ENCODE results near the gene TERT.
"Not testable (repeated sequence)": the region's sequence is repeated elsewhere in the genome, so short reads cannot be mapped to it uniquely, and the experiment has no call there.

Gene TERT

DNA sequence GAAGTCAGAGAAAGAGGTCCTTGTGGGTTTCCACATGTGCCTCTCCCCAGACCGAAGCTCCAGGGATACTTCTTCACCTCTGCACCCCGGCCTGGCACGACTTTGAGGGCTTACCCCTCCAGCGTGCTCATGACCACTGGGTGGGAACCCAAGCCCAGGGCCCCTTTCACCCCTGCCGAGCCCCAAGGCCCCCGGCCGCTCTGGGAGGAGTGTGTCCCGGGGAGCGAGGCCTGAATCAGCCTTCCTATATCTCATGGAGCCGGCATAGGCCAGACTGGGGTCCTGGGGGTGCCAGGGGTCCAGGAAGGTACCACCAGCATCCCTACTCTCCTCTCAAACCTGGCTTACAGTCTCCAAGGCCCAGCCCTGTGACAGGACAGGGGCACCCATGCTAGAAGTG lies 17.1 kb downstream of the TERT start:
- DNase-seq = no peak

GRCh38 chr5:1277331-1277730 lies 17.5 kb downstream of the TERT start:
- no peak for DNase-seq

- DNase-seq = no peak
These were observed 17.9 kb downstream of the TERT start for GRCh38 chr5:1276930-1277329.

DNA sequence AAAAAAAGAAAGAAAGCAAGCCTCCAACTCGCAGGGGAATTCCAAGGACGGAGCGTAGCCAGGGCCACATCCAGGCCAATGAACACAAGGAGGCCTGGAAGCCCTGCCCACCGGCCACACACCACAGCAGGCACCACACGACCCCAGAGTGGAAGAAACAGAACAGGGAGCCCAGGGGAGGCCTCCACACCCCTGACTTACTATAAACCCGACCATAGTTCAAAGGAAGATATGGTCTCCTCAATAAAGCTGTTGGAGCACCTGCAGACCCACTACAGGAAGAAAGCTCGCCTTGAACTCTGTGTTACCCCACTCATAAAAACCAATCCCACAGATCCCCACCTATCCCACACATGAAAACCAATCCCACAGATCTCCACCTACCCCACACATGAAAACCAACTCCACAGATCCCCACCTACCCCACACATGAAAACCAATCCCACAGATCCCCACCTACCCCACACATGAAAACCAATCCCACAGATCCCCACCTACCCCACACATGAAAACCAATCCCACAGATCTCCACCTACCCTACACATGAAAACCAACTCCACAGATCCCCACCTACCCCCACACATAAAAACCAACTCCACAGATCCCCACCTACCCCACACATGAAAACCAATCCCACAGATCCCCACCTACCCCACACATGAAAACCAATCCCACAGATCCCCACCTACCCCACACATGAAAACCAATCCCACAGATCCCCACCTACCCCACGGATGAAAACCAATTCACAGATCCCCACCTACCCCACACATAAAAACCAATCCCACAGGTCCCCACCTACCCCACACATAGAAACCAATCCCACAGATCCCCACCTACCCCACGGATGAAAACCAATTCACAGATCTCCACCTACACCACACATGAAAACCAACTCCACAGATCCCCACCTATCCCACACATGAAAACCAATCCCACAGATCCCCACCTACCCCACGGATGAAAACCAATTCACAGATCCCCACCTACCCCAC lies 19.2 kb downstream of the TERT start:
- DNase-seq = not testable (repeated sequence)

GRCh38 chr5:1274471-1274870 lies 20.4 kb downstream of the TERT start:
- DNase-seq = no peak

DNA sequence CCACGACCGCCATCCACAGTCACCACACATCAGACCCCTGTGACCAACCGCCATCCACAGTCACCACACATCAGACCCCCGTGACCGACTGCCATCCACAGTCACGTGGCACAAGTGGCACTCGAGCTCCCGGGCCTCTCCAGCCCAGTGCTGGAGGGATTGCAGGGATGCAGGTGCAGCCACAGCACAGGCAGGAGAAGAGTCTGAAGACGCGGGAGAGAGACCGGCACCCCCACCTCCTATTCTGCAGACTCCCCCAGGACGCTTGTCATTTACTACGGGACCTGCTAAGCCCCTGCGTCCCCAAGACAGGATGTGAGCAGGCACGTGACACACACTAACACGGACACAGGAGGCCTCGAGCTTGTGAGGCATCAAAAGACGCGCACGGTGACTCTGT lies 21.1 kb downstream of the TERT start:
- DNase-seq = no peak

DNA sequence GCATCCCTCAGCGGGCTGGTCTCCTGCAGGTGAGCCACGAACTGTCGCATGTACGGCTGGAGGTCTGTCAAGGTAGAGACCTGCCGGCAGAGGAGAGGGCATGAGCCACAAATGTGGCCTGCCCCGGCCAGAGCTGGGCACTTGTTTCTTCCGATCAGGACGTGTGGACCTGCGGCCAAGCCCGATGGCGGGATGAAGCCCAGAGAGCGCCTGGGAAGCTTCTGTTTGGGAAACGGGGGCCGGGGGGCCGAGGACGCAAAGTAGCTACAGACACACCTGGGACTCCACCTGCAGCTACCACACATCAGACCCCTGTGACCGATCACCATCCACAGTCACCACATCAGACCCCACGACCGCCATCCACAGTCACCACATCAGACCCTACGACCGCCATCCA lies 22.7 kb downstream of the TERT start:
- no peak for DNase-seq

DNA sequence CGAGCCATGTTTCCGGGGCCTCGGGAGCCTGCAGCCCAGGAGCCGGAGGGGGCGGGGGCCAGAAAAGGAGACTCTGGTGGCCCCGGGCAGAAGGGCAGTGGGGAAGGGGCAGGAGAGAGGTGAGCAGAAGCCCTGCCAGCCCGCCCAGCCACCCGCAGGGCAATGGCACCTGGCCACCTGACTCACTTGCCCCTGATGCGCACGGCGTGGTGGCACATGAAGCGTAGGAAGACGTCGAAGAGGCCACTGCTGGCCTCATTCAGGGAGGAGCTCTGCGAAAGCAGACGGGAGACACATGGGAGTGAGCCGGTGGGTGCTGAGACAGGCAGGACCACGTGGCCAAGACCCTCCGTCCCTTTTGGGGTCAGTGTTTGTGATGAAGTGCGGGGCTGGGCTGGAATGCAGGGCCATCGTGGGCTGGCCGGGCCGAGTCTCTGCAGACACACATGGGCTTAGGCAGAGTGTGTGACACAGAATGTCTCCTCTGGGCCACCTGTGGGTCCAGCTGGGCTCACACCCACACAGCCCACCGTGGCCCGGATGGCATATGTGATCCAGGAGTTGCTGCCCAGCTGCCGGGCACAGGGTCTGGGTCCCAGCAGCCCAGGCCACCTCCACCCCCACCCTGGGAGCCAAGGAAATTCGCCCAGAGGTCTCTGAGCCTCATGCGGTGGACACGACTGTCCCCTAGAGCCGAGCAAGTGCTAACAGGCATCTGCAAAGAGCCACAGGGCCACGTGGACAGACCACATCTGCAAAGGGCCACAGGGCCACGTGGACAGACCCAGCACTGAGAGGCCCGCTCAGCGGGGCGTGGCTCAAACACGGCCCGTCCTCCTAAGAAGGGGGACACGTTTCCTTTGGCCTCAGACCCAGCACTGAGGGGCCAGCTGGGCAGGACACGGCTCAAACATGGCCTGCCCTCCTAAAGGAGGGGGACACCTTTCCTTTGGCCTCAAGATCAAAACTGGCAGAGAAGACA lies 23.6 kb downstream of the TERT start:
- no peak for DNase-seq

GRCh38 chr5:1270426-1270825 lies 24.4 kb downstream of the TERT start:
- DNase-seq = no peak

GRCh38 chr5:1268666-1269065 lies 26.2 kb downstream of the TERT start:
- DNase-seq = no peak

GRCh38 chr5:1268056-1268455 lies 26.8 kb downstream of the TERT start:
- no peak for DNase-seq

DNA sequence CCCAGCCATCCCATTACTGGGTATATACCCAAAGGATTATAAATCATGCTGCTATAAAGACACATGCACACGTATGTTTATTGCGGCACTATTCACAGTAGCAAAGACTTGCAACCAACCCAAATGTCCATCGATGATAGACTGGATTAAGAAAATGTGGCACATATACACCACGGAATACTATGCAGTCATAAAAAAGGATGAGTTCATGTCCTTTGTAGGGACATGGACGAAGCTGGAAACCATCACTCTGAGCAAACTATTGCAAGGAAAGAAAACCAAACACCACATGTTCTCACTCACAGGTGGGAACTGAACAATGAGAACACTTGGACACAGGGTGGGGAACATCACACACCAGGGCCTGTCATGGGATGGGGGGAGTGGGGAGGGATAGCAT lies 27.4 kb downstream of the TERT start:
- not testable (repeated sequence) for DNase-seq

GRCh38 chr5:1266791-1267190 lies 28.1 kb downstream of the TERT start:
- no peak for DNase-seq

DNA sequence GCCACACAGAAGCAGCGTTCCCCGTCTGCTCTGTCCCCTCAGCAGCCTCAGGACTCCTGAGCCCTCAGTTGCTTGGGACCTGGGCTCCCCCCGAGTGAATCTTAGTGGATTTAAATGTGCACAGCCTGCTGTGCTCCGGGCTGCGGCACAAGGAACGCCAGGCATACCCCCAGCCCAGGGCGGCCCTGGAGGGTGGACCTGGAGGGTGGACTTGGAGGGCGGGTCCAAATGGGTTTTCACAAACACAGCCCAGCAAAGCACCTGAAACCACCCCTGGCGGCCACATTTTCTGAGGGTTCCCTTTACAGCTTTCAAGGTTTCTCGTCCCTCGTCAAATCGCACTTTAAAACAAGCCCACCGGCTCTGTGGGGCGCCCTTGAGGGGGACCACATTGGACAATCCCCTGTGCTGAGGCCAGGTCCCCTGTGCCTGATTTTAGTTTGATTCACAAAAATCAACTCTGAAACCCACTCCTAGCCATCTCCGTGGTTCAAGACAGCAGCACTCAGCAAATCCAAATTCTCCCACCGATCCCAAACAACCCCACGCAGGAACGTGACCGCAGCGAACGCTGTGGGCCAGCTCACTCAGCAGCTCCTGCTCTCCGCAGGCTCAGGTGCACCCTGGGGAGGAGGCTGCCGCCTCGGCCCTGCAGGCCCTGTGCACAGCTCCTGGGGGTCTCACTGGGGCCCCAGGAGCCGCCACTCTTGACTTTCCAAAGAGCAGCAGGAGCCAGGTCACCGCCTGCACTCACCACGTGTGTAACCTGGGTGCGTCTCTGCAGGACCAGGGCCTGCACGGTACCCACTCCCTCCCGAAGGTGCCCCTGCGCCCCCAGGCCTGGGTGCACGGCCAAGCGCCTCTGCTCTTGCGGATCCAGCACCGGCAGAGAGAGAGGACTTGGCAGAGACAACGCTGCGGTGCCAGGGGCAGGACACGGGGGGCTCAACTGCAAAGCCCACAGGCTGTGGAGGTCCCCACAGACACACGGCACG lies 29.1 kb downstream of the TERT start:
- no peak for DNase-seq

GRCh38 chr5:1265026-1265425 lies 29.8 kb downstream of the TERT start:
- DNase-seq = no peak

DNA sequence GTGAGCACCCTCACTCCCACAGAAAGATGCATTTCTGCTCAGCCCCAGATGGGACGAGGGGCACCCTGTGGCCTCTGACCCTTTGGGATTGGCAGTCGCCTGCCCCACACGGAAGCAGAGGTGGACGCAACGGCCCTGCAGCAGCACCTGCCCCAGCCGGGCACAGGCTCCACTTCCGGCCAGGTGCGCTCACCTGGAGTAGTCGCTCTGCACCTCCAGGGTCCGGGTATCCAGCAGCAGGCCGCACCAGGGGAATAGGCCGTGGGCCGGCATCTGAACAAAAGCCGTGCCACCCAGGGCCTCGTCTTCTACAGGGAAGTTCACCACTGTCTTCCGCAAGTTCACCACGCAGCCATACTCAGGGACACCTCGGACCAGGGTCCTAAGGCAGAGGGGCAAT lies 30.7 kb downstream of the TERT start:
- no peak for DNase-seq

DNA sequence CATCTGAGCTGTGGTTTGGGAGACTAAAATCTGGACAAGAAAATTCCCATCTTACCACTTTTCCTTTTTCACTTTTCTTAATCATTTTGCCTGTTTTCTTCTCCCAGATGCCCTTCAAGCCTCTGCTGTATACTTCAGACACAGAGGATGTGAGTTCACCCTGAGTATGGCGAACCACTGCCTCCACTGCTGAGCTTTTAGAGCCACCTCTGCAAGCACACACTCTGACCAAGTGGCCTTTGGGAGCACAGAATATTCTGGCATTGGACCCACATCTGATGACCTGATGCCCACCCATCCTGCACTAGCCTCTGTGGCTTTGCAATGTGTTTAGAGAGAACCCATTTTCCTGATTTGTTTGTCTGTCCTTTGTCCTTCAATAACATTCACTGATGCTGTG lies 32.5 kb downstream of the TERT start:
- DNase-seq = peak; percentile 5

DNA sequence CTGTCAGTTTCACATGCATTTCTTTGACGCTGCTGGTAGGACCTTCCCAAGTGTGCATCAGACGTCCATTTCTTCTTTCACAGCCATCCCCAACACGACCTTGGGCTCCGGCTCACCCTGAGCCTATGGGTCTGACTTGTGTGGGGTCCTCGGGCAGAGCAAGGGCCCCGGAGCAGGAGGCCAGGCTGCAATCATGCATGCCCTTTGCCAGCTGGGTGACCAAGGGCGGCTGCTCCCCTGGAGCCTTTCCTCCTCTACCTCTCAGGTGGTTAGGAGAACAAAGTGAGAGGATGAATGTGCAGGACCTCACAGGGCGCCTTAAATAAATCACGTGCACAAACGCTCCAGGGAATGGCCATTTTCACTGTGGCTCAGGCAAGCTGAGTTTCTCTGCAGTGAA lies 33.2 kb downstream of the TERT start:
- DNase-seq = no peak

- DNase-seq = no peak
These were observed 34.9 kb downstream of the TERT start for GRCh38 chr5:1259806-1260480.

DNA sequence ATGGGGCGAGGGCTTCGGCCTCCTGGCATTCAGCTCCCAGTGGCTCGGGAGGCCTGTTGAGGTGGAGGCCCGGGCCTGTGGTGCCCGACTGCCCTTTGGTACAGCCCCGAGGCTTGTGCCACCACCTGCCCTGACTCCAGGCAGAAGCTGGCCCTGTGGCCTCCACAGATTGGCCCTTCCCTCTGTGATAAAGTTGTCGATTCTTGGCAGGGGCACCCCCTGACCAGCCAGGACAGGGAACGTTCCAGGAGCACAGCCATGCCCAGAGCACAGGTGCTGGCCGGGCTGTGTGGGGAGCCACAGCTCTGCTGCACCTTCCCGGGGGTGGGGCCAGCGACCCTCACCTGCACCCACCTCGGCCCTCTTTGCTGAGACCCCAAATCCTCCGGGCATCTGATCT lies 37.0 kb downstream of the TERT start:
- no peak for DNase-seq

- DNase-seq = no peak
These were observed 37.5 kb downstream of the TERT start for GRCh38 chr5:1257363-1257762.

GRCh38 chr5:1256776-1257175 lies 38.1 kb downstream of the TERT start:
- no peak for DNase-seq

All from fibroblast of skin of right quadriceps (primary cell).